PFSK-1 (cell line): ENCODE results near the gene SFT2D2.

Experiments
- FOXP2 ChIP-seq: optimal IDR thresholded peaks from 2 replicates; pipeline ENCODE3; 2011; ENCODE audit warnings: borderline replicate concordance, control low read depth, inconsistent platforms; ENCODE audit not compliant: insufficient read depth; ENCODE audit errors: extremely low read length, extremely low read depth
- SIN3A ChIP-seq: IDR thresholded peaks from 2 replicates; pipeline ENCODE4 v1.6.1; 2012; ENCODE audit warnings: mild to moderate bottlenecking, low read length, moderate library complexity, borderline replicate concordance; ENCODE audit not compliant: insufficient read depth
- TAF1 ChIP-seq: IDR thresholded peaks from 2 replicates; pipeline ENCODE4 v1.6.1; 2012; ENCODE audit warnings: low read length, control low read depth, borderline replicate concordance; ENCODE audit not compliant: insufficient read depth
- TF ChIP-seq, protein P1 (sequence below), 2 experiments: IDR thresholded peaks; 2 replicates each; pipeline versions ENCODE4 v1.6.1 to v1.8.0; 2011 to 2012; ENCODE audit warnings: low read depth in 2 of 2, low read length in 2 of 2, control low read depth in 1 of 2, inconsistent platforms in 1 of 2, mild to moderate bottlenecking in 1 of 2, moderate library complexity in 1 of 2; ENCODE audit not compliant: insufficient read depth in 1 of 2

DNA sequence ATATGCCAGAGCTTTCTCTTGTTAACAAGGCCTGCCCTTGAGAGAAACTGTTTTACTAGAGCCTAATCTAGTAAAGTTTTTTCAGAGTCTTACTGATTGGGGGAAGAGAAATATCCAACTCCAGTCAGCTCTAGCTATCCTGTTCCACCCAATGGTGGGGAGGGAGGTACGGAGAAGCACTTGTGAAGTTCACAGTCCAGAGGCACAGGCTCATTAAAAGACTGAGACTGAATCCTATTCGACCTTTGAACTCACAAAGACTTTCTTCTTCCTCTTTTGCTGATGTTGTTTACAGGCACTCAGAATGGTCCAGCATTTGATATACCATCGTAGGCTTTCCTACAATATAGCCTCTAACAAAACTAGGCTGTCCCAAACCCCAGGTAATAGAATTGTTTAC, 15.5 kb upstream of the SFT2D2 start:
- TF ChIP-seq FOXP2, result no peak
- TF ChIP-seq TAF1, result no peak
- TF ChIP-seq SIN3A, result no peak
- TF ChIP-seq, protein P1, sequence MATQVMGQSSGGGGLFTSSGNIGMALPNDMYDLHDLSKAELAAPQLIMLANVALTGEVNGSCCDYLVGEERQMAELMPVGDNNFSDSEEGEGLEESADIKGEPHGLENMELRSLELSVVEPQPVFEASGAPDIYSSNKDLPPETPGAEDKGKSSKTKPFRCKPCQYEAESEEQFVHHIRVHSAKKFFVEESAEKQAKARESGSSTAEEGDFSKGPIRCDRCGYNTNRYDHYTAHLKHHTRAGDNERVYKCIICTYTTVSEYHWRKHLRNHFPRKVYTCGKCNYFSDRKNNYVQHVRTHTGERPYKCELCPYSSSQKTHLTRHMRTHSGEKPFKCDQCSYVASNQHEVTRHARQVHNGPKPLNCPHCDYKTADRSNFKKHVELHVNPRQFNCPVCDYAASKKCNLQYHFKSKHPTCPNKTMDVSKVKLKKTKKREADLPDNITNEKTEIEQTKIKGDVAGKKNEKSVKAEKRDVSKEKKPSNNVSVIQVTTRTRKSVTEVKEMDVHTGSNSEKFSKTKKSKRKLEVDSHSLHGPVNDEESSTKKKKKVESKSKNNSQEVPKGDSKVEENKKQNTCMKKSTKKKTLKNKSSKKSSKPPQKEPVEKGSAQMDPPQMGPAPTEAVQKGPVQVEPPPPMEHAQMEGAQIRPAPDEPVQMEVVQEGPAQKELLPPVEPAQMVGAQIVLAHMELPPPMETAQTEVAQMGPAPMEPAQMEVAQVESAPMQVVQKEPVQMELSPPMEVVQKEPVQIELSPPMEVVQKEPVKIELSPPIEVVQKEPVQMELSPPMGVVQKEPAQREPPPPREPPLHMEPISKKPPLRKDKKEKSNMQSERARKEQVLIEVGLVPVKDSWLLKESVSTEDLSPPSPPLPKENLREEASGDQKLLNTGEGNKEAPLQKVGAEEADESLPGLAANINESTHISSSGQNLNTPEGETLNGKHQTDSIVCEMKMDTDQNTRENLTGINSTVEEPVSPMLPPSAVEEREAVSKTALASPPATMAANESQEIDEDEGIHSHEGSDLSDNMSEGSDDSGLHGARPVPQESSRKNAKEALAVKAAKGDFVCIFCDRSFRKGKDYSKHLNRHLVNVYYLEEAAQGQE (IDR thresholded peaks at IDR 0.05; ENCODE audit: insufficient read depth in 1 of 2, low read depth in 2 of 2, low read length in 2 of 2), result no peak
